ENCODE measurements around the gene MAML2.

DNA sequence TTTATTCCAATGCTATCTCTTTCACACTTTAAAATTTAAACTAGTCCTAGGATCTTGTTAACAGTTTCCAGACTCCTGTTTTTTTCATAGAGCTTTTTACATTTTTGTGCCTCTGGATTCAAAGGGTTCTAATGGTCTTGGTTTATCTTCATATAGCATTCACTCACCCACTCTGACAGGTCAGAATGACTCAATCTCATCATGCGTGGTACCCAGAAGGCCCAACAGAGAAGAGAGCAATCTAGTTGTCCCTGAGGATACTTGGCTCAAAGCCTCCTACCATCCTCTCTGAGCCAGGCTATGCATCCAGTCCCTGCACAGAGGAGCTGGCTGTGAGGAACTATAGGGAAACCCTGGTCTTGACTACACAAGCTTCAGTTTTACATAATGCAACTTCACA lies 27.5 kb downstream of the MAML2 start:
- TF ChIP-seq CTCF (IDR thresholded peaks at IDR 0.05 in 8 of 11, conservative IDR thresholded peaks at IDR 0.05 in 3 of 11) (no peak), POLR2A (IDR thresholded peaks at IDR 0.05) (no peak)

Measured in spleen (tissue), 7 donors.